Measurements from ENCODE around the gene MYO1E. TPM values are rescaled to one million over a fixed set of nuclear protein-coding genes. Genes with fewer than 3 reads are reported as not detected.

The MYO1E gene
- total RNA-seq, 1 donor, result 93.5 TPM

DNA sequence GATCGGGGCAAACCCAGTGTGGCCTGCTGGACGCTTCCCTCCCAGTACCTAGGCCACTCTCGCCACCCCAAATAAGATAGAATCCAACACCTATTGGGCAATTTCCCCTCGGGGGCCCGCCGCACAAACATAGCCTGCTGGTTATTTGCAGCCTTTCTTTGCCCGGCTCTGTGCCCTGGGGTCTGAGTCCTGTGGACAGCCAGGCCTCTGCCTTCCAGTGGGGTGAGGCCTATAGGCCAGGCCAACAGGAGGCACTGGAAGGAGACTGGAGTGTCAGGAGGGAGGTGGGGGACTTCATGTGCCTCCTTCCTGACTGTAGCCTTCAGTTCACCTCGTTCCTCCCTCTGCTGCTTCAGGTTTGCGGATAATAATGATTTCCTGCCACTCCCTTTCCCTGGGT lies 213.5 kb downstream of the MYO1E start:
- DNase-seq (ENCODE audit: low read depth), result no peak
- H3K4me3 ChIP-seq (ENCODE audit: low read depth, low read length), result no peak overlapping the region
- TF ChIP-seq, protein P1, sequence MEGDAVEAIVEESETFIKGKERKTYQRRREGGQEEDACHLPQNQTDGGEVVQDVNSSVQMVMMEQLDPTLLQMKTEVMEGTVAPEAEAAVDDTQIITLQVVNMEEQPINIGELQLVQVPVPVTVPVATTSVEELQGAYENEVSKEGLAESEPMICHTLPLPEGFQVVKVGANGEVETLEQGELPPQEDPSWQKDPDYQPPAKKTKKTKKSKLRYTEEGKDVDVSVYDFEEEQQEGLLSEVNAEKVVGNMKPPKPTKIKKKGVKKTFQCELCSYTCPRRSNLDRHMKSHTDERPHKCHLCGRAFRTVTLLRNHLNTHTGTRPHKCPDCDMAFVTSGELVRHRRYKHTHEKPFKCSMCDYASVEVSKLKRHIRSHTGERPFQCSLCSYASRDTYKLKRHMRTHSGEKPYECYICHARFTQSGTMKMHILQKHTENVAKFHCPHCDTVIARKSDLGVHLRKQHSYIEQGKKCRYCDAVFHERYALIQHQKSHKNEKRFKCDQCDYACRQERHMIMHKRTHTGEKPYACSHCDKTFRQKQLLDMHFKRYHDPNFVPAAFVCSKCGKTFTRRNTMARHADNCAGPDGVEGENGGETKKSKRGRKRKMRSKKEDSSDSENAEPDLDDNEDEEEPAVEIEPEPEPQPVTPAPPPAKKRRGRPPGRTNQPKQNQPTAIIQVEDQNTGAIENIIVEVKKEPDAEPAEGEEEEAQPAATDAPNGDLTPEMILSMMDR (IDR thresholded peaks at IDR 0.05; ENCODE audit: insufficient read depth, low read length), result no peak

DNA sequence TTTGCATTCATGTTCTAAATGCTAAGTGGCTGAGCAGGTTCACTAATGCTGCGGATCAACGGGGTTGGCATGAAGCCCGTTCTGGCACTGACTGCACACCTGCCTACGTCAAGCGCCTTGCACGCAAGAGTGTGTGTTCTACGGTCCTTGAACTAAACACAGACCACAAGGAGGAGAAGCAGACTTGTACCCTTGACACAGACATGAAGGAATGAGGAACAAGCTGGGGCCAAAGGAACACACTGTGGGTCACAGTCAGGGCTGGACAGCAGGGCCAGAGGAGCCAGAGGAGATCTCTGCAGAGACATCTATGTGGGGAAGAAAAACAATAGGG lies 214.0 kb downstream of the MYO1E start:
- no peak for DNase-seq (ENCODE audit: low read depth)
- H3K4me3 ChIP-seq (ENCODE audit: low read depth, low read length), result no peak overlapping the region
- TF ChIP-seq, protein P1 (IDR thresholded peaks at IDR 0.05; ENCODE audit: insufficient read depth, low read length), result no peak

DNA sequence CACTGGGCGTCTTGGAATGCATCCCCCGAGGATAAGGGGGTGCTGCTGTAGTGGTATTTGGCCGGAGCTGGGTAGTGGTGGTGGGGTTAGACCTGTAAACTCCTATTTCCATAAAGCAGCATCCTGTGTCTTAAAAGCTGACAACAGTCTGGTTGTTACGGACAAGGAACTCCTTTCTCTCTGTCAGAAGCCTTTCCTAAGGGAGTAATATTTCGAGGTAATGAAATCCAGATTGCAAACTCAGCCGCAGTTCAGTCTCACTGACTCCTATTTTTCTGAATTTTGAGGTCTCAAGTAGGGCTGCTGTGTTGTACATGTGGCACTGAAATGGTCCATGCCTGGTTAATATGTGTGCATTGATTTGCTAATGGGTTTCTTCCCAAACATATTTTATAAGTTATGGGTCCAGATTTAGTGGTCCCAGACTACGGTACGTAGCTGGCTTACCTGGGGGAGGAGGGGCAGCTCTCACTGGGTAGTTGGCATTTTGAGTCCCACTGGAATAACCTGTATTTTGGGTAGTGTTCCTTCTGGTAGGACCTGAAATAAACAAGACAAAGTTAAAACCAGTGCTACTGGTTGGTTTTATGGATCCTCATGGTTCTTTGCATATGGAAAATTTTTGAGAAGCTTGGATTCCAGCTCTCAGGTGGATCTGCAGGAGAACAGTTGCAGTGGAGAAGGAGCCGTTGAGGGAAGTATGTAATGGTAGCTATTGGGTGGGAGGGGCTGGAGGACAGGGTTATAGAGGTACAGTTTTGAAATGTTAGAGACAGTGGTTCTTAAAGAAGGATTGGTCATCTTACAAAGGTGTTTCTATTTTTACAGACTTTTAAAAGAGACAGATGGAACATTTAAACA lies 214.6 kb downstream of the MYO1E start:
- TF ChIP-seq, protein P1 (IDR thresholded peaks at IDR 0.05; ENCODE audit: insufficient read depth, low read length), result no peak
- no peak for DNase-seq (ENCODE audit: low read depth)
- H3K4me3 ChIP-seq (ENCODE audit: low read depth, low read length), result no peak overlapping the region

DNA sequence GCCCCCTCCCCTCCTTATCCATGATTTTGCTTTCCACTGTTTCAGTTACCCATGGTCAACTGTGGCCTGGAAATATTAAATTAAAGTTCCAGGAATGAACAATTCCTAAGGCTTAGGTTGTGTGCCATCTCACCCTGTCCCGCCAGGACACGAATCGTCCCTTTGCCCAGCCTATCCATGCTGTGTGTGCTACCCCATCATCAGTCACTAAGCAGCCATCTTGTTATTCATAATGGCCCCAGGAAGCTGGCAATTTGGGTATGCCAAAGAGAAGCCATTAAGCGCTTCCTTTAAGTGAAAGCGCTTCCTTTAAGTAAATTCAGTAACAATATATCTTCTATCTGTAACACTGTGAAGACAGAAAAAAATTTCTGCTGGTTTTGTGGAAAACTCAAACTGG lies 215.3 kb downstream of the MYO1E start:
- DNase-seq (ENCODE audit: low read depth), result no peak
- H3K4me3 ChIP-seq (ENCODE audit: low read depth, low read length), result no peak overlapping the region
- TF ChIP-seq, protein P1 (IDR thresholded peaks at IDR 0.05; ENCODE audit: insufficient read depth, low read length), result no peak

DNA sequence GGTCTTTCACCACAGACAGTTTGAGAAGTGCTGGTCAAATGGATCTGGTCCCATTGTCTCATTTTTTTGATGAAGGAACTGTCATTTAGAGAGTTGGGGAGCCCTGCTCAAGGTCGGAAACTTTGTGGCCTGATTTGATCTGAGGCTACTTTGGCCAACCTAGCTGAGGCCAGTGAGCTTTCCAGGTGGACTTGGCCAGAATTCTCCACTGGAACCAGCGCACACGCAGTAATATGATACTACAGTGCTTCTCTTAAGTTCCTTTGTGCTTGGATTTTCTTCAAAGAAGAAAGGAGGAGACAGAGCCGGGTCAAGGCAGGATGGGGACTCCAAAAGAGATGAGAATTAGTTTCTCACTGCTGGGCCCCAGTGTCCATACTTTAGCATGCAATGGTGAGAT lies 217.2 kb downstream of the MYO1E start:
- H3K4me3 ChIP-seq (ENCODE audit: low read depth, low read length), result no peak overlapping the region
- TF ChIP-seq, protein P1 (IDR thresholded peaks at IDR 0.05; ENCODE audit: insufficient read depth, low read length), result no peak
- no peak for DNase-seq (ENCODE audit: low read depth)

DNA sequence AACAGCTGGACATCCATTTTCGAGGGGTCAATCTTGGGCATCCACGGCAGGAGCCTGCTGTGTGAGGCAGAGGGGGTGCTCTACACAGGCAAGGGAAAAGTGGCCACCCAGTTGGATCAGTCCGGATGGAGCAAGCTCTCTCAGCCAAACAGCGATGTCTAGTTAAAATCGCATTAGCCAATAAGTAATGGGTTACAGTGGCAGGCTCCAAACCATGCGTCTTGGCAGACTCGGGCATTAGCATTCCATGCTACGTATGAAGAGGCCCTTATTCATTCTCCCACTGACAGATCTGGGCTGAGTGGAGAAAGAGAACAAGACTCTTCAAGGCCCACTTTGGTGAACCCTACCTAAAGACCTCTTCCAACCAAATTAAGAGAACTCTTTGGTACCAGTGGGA lies 218.4 kb downstream of the MYO1E start:
- TF ChIP-seq, protein P1 (IDR thresholded peaks at IDR 0.05; ENCODE audit: insufficient read depth, low read length), result no peak
- DNase-seq (ENCODE audit: low read depth), result peak; percentile 6
- H3K4me3 ChIP-seq (ENCODE audit: low read depth, low read length), result no peak overlapping the region

DNA sequence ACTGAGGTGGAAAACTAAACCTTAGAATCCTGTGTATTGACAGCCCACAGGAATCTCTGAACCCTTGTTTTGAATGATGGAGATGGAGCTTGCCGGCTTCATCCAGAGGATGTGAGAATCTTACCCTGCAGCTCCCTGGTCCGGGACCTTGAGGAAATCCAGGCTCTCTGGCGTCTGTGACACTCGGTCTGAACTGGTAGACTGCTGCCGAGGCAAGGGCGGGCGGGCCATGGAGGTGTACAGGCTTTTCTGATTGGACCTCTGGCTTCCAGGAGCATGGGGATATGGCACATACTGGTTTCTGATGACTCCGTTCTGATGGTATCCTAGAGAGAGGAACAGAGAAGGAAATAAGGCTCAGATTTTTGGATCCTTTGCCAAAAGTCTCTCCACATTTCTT lies 219.2 kb downstream of the MYO1E start:
- TF ChIP-seq, protein P1 (IDR thresholded peaks at IDR 0.05; ENCODE audit: insufficient read depth, low read length), result no peak
- no peak overlapping the region for H3K4me3 ChIP-seq (ENCODE audit: low read depth, low read length)
- no peak for DNase-seq (ENCODE audit: low read depth)

Data from fibroblast of the aortic adventitia (primary cell).